SK-N-SH treated with all-trans-retinoic acid at 6 μM for 48 hours (cell line): ENCODE data around the gene WASF2.

Experiments
- ATAC-seq: fragments of 200-7000 bp; cut with Tn5 transposase; 3 replicates; pipeline ENCODE4 v1.9.1; 2020; ENCODE audit warnings: mild to moderate bottlenecking, moderate library complexity
- ARNTL ChIP-seq: fragments of 450-650 bp; formaldehyde crosslinking; IDR thresholded peaks from 2 replicates; pipeline ENCODE4 v1.5.0; 2020; ENCODE audit warnings: low read depth, mild to moderate bottlenecking, moderate library complexity, borderline replicate concordance
- BACH2 ChIP-seq: fragments of 250-450 bp; sonication (Bioruptor Pico); IDR thresholded peaks from 2 replicates; pipeline ENCODE4 v1.9.0; 2021; ENCODE audit warnings: mild to moderate bottlenecking, borderline replicate concordance
- CREB5 ChIP-seq: fragments of 250-450 bp; sonication (Bioruptor Pico); IDR thresholded peaks from 2 replicates; pipeline ENCODE4 v1.5.1; 2020; ENCODE audit warnings: low read depth, mild to moderate bottlenecking, moderate library complexity
- CSDC2 ChIP-seq: fragments of 250-450 bp; sonication (Bioruptor Pico); IDR thresholded peaks from 2 replicates; pipeline ENCODE4 v1.5.0; 2020; ENCODE audit warnings: mild to moderate bottlenecking, moderate library complexity
- CSRNP3 ChIP-seq: fragments of 250-450 bp; sonication (Bioruptor Pico); IDR thresholded peaks from 2 replicates; pipeline ENCODE4 v1.5.1; 2021; ENCODE audit warnings: mild to moderate bottlenecking, moderate library complexity
- GLIS3 ChIP-seq: fragments of 250-450 bp; sonication (Bioruptor Pico); IDR thresholded peaks from 2 replicates; pipeline ENCODE4 v1.5.0; 2020; ENCODE audit warnings: mild to moderate bottlenecking, moderate library complexity
- ISL1 ChIP-seq: fragments of 250-450 bp; sonication (Bioruptor Pico); IDR thresholded peaks from 2 replicates; pipeline ENCODE4 v2.1.2; 2022; ENCODE audit warnings: mild to moderate bottlenecking, moderate library complexity
- PATZ1 ChIP-seq: fragments of 250-450 bp; sonication (Bioruptor Pico); IDR thresholded peaks from 2 replicates; pipeline ENCODE4 v1.8.0; 2020; ENCODE audit warnings: mild to moderate bottlenecking, moderate library complexity, borderline replicate concordance
- POU6F1 ChIP-seq: fragments of 250-450 bp; sonication (Bioruptor Pico); IDR thresholded peaks from 2 replicates; pipeline ENCODE4 v1.8.0; 2021; ENCODE audit warnings: low read depth, mild to moderate bottlenecking, moderate library complexity, borderline replicate concordance
- PPARA ChIP-seq: fragments of 250-450 bp; sonication (Bioruptor Pico); IDR thresholded peaks from 2 replicates; pipeline ENCODE4 v1.5.0; 2020; ENCODE audit warnings: mild to moderate bottlenecking, borderline replicate concordance
- RARB ChIP-seq: fragments of 250-450 bp; sonication (Bioruptor Pico); IDR thresholded peaks from 2 replicates; pipeline ENCODE4 v1.8.0; 2021; ENCODE audit warnings: mild to moderate bottlenecking, moderate library complexity
- SNAI2 ChIP-seq: fragments of 250-450 bp; sonication (Bioruptor Pico); IDR thresholded peaks from 2 replicates; pipeline ENCODE4 v1.5.0; 2020; ENCODE audit warnings: mild to moderate bottlenecking, moderate library complexity
- TCF4 ChIP-seq: fragments of 250-450 bp; sonication (Bioruptor Pico); IDR thresholded peaks from 2 replicates; pipeline ENCODE4 v1.8.0; 2021; ENCODE audit warnings: mild to moderate bottlenecking, moderate library complexity, borderline replicate concordance
- TOX ChIP-seq: fragments of 250-450 bp; sonication (Bioruptor Pico); IDR thresholded peaks from 2 replicates; pipeline ENCODE4 v1.8.0; 2021; ENCODE audit warnings: mild to moderate bottlenecking, moderate library complexity, borderline replicate concordance
- TSHZ2 ChIP-seq: fragments of 250-450 bp; sonication (Bioruptor Pico); IDR thresholded peaks from 2 replicates; pipeline ENCODE4 v1.5.0; 2020; ENCODE audit warnings: mild to moderate bottlenecking, moderate library complexity
- ZC3H10 ChIP-seq: fragments of 250-450 bp; sonication (Bioruptor Pico); IDR thresholded peaks from 2 replicates; pipeline ENCODE4 v1.5.1; 2021; ENCODE audit warnings: mild to moderate bottlenecking, moderate library complexity
- ZFP3 ChIP-seq: fragments of 250-450 bp; sonication (Bioruptor Pico); IDR thresholded peaks from 2 replicates; pipeline ENCODE4 v1.5.0; 2020; ENCODE audit warnings: mild to moderate bottlenecking, moderate library complexity
- ZFP30 ChIP-seq: fragments of 450-650 bp; formaldehyde crosslinking; IDR thresholded peaks from 2 replicates; pipeline ENCODE4 v1.5.0; 2022; ENCODE audit warnings: mild to moderate bottlenecking, moderate library complexity
- ZNF565 ChIP-seq: fragments of 450-650 bp; formaldehyde crosslinking; conservative IDR thresholded peaks from 2 replicates; pipeline ENCODE4 v1.5.0; 2020; ENCODE audit warnings: low read depth, mild to moderate bottlenecking, moderate library complexity
- ZNF70 ChIP-seq: fragments of 450-650 bp; formaldehyde crosslinking; IDR thresholded peaks from 2 replicates; pipeline ENCODE4 v1.5.0; 2020; ENCODE audit warnings: mild to moderate bottlenecking, moderate library complexity
- ZNF8 ChIP-seq: fragments of 450-650 bp; formaldehyde crosslinking; IDR thresholded peaks from 2 replicates; pipeline ENCODE4 v1.5.0; 2020; ENCODE audit warnings: mild to moderate bottlenecking, moderate library complexity

Gene WASF2

GRCh38 chr1:27416387-27417111, 73.4 kb downstream of the WASF2 start (continued):
- no peak for TF ChIP-seq ARNTL (CRISPR knock-in tag)
- no peak for TF ChIP-seq RARB (CRISPR knock-in tag)
- TF ChIP-seq TOX (CRISPR knock-in tag) = no peak
- TF ChIP-seq SNAI2 (CRISPR knock-in tag) = no peak
- TF ChIP-seq CSRNP3 (CRISPR knock-in tag) = no peak
- TF ChIP-seq BACH2 (CRISPR knock-in tag) = no peak
- no peak for TF ChIP-seq ZC3H10
- no peak for TF ChIP-seq ZNF565 (CRISPR knock-in tag)
- TF ChIP-seq ZNF70 (CRISPR knock-in tag) = no peak
- no peak for TF ChIP-seq PPARA (CRISPR knock-in tag)
- no peak for TF ChIP-seq TCF4 (CRISPR knock-in tag)

- ATAC-seq = no peak
- no peak for TF ChIP-seq ZNF8
- TF ChIP-seq ZC3H10 = no peak
- no peak for TF ChIP-seq ZNF70 (CRISPR knock-in tag)
- no peak for TF ChIP-seq TOX (CRISPR knock-in tag)
- no peak for TF ChIP-seq BACH2 (CRISPR knock-in tag)
- no peak for TF ChIP-seq RARB (CRISPR knock-in tag)
- no peak for TF ChIP-seq PATZ1 (CRISPR knock-in tag)
- TF ChIP-seq GLIS3 (CRISPR knock-in tag) = no peak
- no peak for TF ChIP-seq TSHZ2 (CRISPR knock-in tag)
Observed at GRCh38 chr1:27414091-27414490, 75.9 kb downstream of the WASF2 start.

- TF ChIP-seq ZFP3 (CRISPR knock-in tag) (no peak), CSDC2 (CRISPR knock-in tag) (no peak), RARB (CRISPR knock-in tag) (no peak), ZNF70 (CRISPR knock-in tag) (no peak), ZC3H10 (no peak), TOX (CRISPR knock-in tag) (no peak)
- ATAC-seq = no peak
Observed at GRCh38 chr1:27413004-27413403, 77.0 kb downstream of the WASF2 start.

- TF ChIP-seq POU6F1 (CRISPR knock-in tag) = no peak
- no peak for TF ChIP-seq RARB (CRISPR knock-in tag)
- no peak for TF ChIP-seq ZNF70 (CRISPR knock-in tag)
- TF ChIP-seq PATZ1 (CRISPR knock-in tag) = no peak
- TF ChIP-seq CREB5 (CRISPR knock-in tag) = no peak
- TF ChIP-seq ZNF8 = no peak
- no peak for TF ChIP-seq CSDC2 (CRISPR knock-in tag)
- no peak for TF ChIP-seq ARNTL (CRISPR knock-in tag)
- TF ChIP-seq ZC3H10 = no peak
- TF ChIP-seq ZFP3 (CRISPR knock-in tag) = no peak
- TF ChIP-seq TOX (CRISPR knock-in tag) = no peak
- no peak for TF ChIP-seq CSRNP3 (CRISPR knock-in tag)
- no peak for TF ChIP-seq ZFP30 (CRISPR knock-in tag)
- no peak for TF ChIP-seq BACH2 (CRISPR knock-in tag)
- no peak for TF ChIP-seq TCF4 (CRISPR knock-in tag)
- no peak for TF ChIP-seq ISL1
- no peak for ATAC-seq
Observed at GRCh38 chr1:27412502-27412901, 77.5 kb downstream of the WASF2 start.
